ENCODE data around the gene TLK2. TPM values are rescaled to one million over a fixed set of nuclear protein-coding genes. Genes with fewer than 3 reads are reported as not detected.

The TLK2 gene
- total RNA-seq, 5 donors from 2014 or later (not counting 1 experiment from before 2014, with no cell fraction given), result 46.8 to 82.2 (median 54.7) TPM

DNA sequence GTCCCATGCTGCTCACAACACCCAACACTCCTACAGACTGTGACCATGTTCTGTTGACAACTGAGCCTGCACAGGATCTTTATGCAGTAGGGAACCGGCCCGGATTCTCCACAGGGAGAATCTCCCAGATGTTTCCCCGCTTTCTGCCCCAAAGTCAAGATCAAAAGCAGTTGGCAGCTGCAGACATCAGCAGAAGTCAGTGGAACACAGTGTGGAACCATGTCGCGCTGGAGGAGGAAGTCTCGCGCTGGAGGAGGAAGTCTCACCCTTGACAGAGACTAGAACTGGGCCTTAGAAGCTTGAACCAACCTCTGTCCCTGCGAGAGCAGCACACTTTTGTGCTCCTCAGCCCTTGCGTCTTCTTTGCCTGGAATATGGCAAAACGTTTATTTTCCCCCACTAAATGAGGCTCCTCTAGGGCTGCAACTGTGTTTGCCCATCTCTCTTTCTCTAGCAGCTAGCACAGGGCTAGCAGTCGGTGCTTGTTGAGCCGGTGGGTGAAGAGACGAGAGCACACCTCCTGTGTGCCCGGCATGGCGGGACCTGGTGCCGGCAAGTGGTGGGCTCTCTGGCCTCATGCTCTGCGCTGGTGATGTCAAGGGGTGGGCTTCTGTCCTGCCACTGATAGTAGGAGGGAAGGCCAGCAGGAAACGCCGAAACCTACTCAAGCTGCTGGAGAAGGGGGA is 146.7 kb downstream of the TLK2 start:
- Mint-ChIP-seq H3K27me3 (peaks cover 4 to 26% of the 10 kb centered on the region in 2 donors), H3K27ac (no peak overlapping the region), H3K4me1 (peaks cover 6 to 18% (median 16%) of the 10 kb centered on the region in 3 donors), H3K9me3 (no peaks in the 10 kb centered on the region), H3K4me3 (peak overlapping the region in 2 of 3 donors; percentile 34 to 89), H3K36me3 (peaks cover 5% of the 10 kb centered on the region)
- ATAC-seq (replicated peaks in 1 of 4) (no peak), DNase-seq (no peak)
- CTCF ChIA-PET, result no interaction called here
- H3K4me1 ChIP-seq (ENCODE audit: control insufficient read depth in 1 of 2, extremely low read depth in 1 of 2, insufficient read depth in 2 of 2, low read length in 2 of 2), result peaks cover 0 to 27% of the 10 kb centered on the region in 2 experiments
- no peak overlapping the region for H3K27ac ChIP-seq (ENCODE audit: low read length)
- WGBS (ENCODE audit: insufficient coverage), result 78% methylated on average over 11 of the region's 19 CpGs
- peaks cover 0 to 2% of the 10 kb centered on the region in 2 donors for H3K36me3 ChIP-seq (ENCODE audit: control insufficient read depth in 2 of 2, extremely low read depth in 1 of 2, insufficient read depth in 1 of 2, low read length in 1 of 2)
- H3K4me3 ChIP-seq (ENCODE audit: control insufficient read depth in 1 of 2, extremely low read depth in 1 of 2, low read length in 1 of 2), result no peak overlapping the region
- H3K9me3 ChIP-seq, result no peaks in the 10 kb centered on the region
- H3K27me3 ChIP-seq (replicated peaks in 1 of 2; ENCODE audit: control insufficient read depth in 2 of 2, extremely low read depth in 1 of 2, insufficient read depth in 2 of 2, low read length in 1 of 2), result peaks cover 0 to 44% of the 10 kb centered on the region in 2 experiments
- POLR2A ChIA-PET, result no interaction called here

GRCh38 chr17:62625870-62626200 is 147.2 kb downstream of the TLK2 start:
- Mint-ChIP-seq H3K36me3 (peaks cover 5% of the 10 kb centered on the region), H3K9me3 (no peaks in the 10 kb centered on the region), H3K4me3 (peak overlapping the region; percentile 53 to 89 (median 69)), H3K4me1 (peaks cover 6 to 18% (median 16%) of the 10 kb centered on the region in 3 donors), H3K27ac (no peak overlapping the region), H3K27me3 (peaks cover 6 to 30% of the 10 kb centered on the region in 2 donors)
- peaks cover 0 to 50% of the 10 kb centered on the region in 2 experiments for H3K27me3 ChIP-seq (replicated peaks in 1 of 2; ENCODE audit: control insufficient read depth in 2 of 2, extremely low read depth in 1 of 2, insufficient read depth in 2 of 2, low read length in 1 of 2)
- peaks cover 0 to 27% of the 10 kb centered on the region in 2 experiments for H3K4me1 ChIP-seq (ENCODE audit: control insufficient read depth in 1 of 2, extremely low read depth in 1 of 2, insufficient read depth in 2 of 2, low read length in 2 of 2)
- 97% methylated on average over 4 of the region's 4 CpGs for WGBS (ENCODE audit: insufficient coverage)
- H3K36me3 ChIP-seq (ENCODE audit: control insufficient read depth in 2 of 2, extremely low read depth in 1 of 2, insufficient read depth in 1 of 2, low read length in 1 of 2), result peaks cover 0 to 2% of the 10 kb centered on the region in 2 donors
- ATAC-seq (replicated peaks in 1 of 4) (no peak), DNase-seq (no peak)
- CTCF ChIA-PET, result no interaction called here
- no peak overlapping the region for H3K4me3 ChIP-seq (ENCODE audit: control insufficient read depth in 1 of 2, extremely low read depth in 1 of 2, low read length in 1 of 2)
- no peak overlapping the region for H3K27ac ChIP-seq (ENCODE audit: low read length)
- POLR2A ChIA-PET, result no interaction called here
- no peaks in the 10 kb centered on the region for H3K9me3 ChIP-seq

DNA sequence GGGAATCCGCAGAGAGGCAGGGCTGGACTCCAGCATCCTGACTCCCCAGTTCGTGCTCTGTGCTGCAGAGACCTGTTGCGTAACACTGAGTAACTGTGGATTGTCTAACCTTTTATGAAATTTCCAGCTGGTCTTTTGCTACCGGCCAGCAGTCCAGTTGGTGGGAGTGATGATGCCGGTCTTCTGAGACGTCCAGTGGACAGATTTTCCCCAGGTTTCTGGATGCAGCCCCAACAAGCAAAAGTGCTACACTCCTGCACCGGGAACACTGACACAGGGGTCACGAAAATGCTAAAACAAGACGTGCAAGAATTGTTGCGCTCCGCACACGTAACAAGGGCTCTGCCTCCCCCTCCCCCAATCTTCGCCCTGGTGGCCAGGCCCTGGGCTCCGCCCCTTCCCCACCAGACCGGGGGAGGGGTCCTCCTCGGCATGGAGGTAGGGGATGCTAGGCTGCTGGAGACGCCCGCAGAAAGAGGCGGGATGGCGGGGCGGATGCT is 148.1 kb downstream of the TLK2 start:
- peaks cover 0 to 2% of the 10 kb centered on the region in 2 donors for H3K36me3 ChIP-seq (ENCODE audit: control insufficient read depth in 2 of 2, extremely low read depth in 1 of 2, insufficient read depth in 1 of 2, low read length in 1 of 2)
- DNase-seq (no peak), ATAC-seq (replicated peaks in 1 of 4) (no peak)
- peaks cover 6 to 30% of the 10 kb centered on the region in 2 donors for H3K27me3 Mint-ChIP-seq
- H3K9me3 Mint-ChIP-seq, result no peaks in the 10 kb centered on the region
- no peak overlapping the region for H3K27ac Mint-ChIP-seq
- ChIA-PET POLR2A (no interaction called here), CTCF (no interaction called here)
- H3K4me1 ChIP-seq (ENCODE audit: control insufficient read depth in 1 of 2, extremely low read depth in 1 of 2, insufficient read depth in 2 of 2, low read length in 2 of 2), result peaks cover 0 to 27% of the 10 kb centered on the region in 2 experiments
- no peaks in the 10 kb centered on the region for H3K9me3 ChIP-seq
- peaks cover 6 to 18% (median 16%) of the 10 kb centered on the region in 3 donors for H3K4me1 Mint-ChIP-seq
- H3K27me3 ChIP-seq (replicated peaks in 1 of 2; ENCODE audit: control insufficient read depth in 2 of 2, extremely low read depth in 1 of 2, insufficient read depth in 2 of 2, low read length in 1 of 2), result peaks cover 0 to 56% of the 10 kb centered on the region in 2 experiments
- H3K4me3 ChIP-seq (ENCODE audit: control insufficient read depth in 1 of 2, extremely low read depth in 1 of 2, low read length in 1 of 2), result peak overlapping the region in 1 of 2 donors; percentile 89
- WGBS (ENCODE audit: insufficient coverage), result 38% methylated on average over 16 of the region's 21 CpGs
- H3K27ac ChIP-seq (ENCODE audit: low read length), result no peak overlapping the region
- H3K36me3 Mint-ChIP-seq, result peaks cover 5% of the 10 kb centered on the region
- H3K4me3 Mint-ChIP-seq, result peak overlapping the region; percentile 53 to 89 (median 69)

DNA sequence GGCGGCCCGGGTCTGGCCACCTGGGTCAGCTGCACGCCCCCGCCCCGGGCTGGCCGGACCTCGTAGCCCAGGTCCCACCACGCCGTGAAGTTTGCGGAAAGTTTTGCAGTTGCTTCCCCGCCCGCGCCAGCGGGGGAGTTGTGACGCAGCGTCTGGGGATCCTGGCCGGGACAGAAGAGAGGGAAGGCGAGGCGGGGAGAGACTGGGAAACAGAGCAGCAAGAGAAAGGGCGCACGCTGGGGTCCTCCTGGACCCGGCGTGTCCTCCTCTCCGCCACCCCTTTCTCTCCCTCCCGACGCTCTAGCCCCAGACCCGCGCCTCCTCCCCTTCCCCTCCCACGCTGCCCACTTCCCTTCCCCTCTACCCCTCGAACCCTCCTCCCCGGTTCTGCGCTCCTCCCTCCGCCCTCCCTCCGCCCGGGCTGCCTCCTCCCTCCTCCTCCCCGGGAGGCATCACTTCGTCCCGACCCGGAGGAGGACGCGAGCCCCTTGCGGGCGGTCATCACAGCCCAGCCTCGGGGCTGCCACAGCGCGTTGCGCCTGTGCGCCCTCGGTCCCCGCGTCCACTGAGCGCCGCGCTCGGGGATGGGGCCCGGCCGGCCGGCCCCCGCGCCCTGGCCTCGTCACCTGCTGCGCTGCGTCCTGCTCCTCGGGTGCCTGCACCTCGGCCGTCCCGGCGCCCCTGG is 148.7 kb downstream of the TLK2 start, which contains the start of gene MRC2:
Gene MRC2, plus strand, starts transcription at position 452 of the 685 bp plus-strand sequence. Its CDS starts 133 bp downstream, at position 585.
- no peaks in the 10 kb centered on the region for H3K9me3 ChIP-seq
- ChIA-PET CTCF (no interaction called here), POLR2A (no interaction called here)
- peak; percentile 45 to 61 (median 49) for ATAC-seq (replicated peaks in 1 of 4)
- WGBS (ENCODE audit: insufficient coverage), result under 1% methylated on average over 52 of the region's 68 CpGs
- peak within 1 kb of the TSS; percentile 6 to 51 for H3K27ac Mint-ChIP-seq
- peaks cover 0 to 27% of the 10 kb centered on the region in 2 experiments for H3K4me1 ChIP-seq (ENCODE audit: control insufficient read depth in 1 of 2, extremely low read depth in 1 of 2, insufficient read depth in 2 of 2, low read length in 2 of 2)
- H3K27me3 ChIP-seq (replicated peaks in 1 of 2; ENCODE audit: control insufficient read depth in 2 of 2, extremely low read depth in 1 of 2, insufficient read depth in 2 of 2, low read length in 1 of 2), result peaks cover 0 to 62% of the 10 kb centered on the region in 2 experiments
- H3K27me3 Mint-ChIP-seq, result peaks cover 6 to 30% of the 10 kb centered on the region in 2 donors
- H3K36me3 ChIP-seq (ENCODE audit: control insufficient read depth in 2 of 2, extremely low read depth in 1 of 2, insufficient read depth in 1 of 2, low read length in 1 of 2), result peaks cover 0 to 2% of the 10 kb centered on the region in 2 donors
- H3K36me3 Mint-ChIP-seq, result peaks cover 5% of the 10 kb centered on the region
- H3K9me3 Mint-ChIP-seq, result no peaks in the 10 kb centered on the region
- H3K27ac ChIP-seq (ENCODE audit: low read length), result no peak within 1 kb of the TSS
- H3K4me3 ChIP-seq (ENCODE audit: control insufficient read depth in 1 of 2, extremely low read depth in 1 of 2, low read length in 1 of 2), result peak within 1 kb of the TSS; percentile 34 to 89
- DNase-seq, result peak in 5 of 35 experiments; percentile 8 to 24 (median 15)
- H3K4me1 Mint-ChIP-seq, result peaks cover 6 to 18% (median 16%) of the 10 kb centered on the region in 3 donors
- peak within 1 kb of the TSS; percentile 80 to 89 (median 83) for H3K4me3 Mint-ChIP-seq

GRCh38 chr17:62627904-62628633 is 149.4 kb downstream of the TLK2 start:
- POLR2A ChIA-PET, result no interaction called here
- Histone ChIP-seq H3K4me3 (ENCODE audit: control insufficient read depth in 1 of 2, extremely low read depth in 1 of 2, low read length in 1 of 2) (peak overlapping the region; percentile 33 to 89), H3K4me1 (ENCODE audit: control insufficient read depth in 1 of 2, extremely low read depth in 1 of 2, insufficient read depth in 2 of 2, low read length in 2 of 2) (peaks cover 0 to 27% of the 10 kb centered on the region in 2 experiments), H3K9me3 (no peaks in the 10 kb centered on the region), H3K36me3 (ENCODE audit: control insufficient read depth in 2 of 2, extremely low read depth in 1 of 2, insufficient read depth in 1 of 2, low read length in 1 of 2) (peaks cover 0 to under 1% of the 10 kb centered on the region in 2 donors), H3K27me3 (replicated peaks in 1 of 2; ENCODE audit: control insufficient read depth in 2 of 2, extremely low read depth in 1 of 2, insufficient read depth in 2 of 2, low read length in 1 of 2) (peaks cover 0 to 67% of the 10 kb centered on the region in 2 experiments), H3K27ac (ENCODE audit: low read length) (no peak overlapping the region)
- Mint-ChIP-seq H3K36me3 (peaks cover 2% of the 10 kb centered on the region), H3K27ac (peak overlapping the region in 1 of 2 donors; percentile 51), H3K27me3 (peaks cover 6 to 34% of the 10 kb centered on the region in 2 donors), H3K4me3 (peak overlapping the region; percentile 80 to 89 (median 83)), H3K4me1 (peaks cover 6 to 18% (median 16%) of the 10 kb centered on the region in 3 donors), H3K9me3 (no peaks in the 10 kb centered on the region)
- DNase-seq (peak in 10 of 35 experiments; percentile 5 to 32 (median 16)), ATAC-seq (replicated peaks in 1 of 4) (peak; percentile 51 to 64 (median 56))
- CTCF ChIA-PET, result interaction anchor here in 1 of 2 donors (0.6 kb wide), 1 partner anchor 9 kb away, joined by 3 read pairs; no protein-coding TSS in a partner anchor
- under 1% methylated on average over 36 of the region's 61 CpGs for WGBS (ENCODE audit: insufficient coverage)

Data from T-cell (primary cell).